GM21381 (cell line): Measurements from ENCODE around the gene UBAP2.

ENCODE experiments used
- ATAC-seq: cut with Tn5 transposase; IDR thresholded peaks from one replicate; pipeline ENCODE4 v1.9.1; 2021; ENCODE audit warnings: mild to moderate bottlenecking, moderate library complexity; ENCODE audit not compliant: unreplicated experiment

Gene UBAP2

DNA sequence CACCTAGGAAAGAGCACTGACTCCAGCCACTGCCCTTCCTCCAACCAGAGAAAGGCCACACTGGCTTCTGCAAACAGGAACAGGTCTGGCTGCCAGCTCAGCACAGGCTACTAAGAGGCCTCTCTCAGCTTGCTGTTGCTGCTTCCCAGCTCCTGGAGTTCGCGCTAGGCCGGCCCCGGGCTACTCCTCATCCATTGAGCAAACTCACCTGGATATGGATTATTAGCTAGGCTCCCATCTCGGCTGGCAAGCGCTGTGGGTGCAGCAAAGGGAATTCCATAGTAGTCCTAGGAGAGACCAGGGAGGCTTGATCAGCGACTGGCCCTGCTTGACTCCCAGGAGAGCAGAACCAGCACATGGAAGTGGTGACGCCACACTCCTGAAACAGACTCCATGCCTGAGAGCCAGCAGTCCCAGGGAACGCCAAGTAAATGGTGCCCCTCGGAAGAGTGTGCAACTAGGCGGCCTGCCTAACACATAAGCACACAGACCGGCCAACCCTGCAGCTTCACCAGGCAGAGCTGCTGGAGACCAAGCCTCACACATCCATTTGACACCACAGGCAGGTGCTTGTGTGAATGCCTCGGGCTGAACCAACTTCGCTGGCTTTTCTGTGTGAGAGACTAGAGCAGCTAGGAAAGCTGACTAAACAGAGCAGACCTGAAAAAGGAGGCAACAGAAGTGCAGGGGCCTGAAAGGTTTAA lies 124.5 kb downstream of the UBAP2 start:
- no peak for ATAC-seq

DNA sequence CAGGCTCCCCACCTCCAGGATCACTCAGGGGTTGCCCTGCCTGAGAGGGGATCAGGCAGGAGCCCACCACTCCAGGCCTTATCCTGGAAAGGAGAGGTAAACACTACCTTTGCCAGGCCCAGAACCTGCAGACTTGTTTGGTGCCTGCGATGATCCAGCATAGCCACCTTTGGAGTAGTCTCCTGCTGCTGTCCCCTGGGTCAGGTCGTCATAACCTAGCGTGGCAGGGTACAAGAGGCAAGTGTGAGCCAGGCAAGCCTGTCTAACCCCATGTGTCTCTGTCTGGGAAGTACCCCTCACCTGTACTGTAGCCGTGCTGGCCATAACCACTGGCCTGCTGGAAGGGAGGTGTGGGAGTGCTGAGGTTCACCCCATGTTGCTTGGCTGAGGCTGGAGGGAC lies 125.6 kb downstream of the UBAP2 start:
- ATAC-seq = no peak

DNA sequence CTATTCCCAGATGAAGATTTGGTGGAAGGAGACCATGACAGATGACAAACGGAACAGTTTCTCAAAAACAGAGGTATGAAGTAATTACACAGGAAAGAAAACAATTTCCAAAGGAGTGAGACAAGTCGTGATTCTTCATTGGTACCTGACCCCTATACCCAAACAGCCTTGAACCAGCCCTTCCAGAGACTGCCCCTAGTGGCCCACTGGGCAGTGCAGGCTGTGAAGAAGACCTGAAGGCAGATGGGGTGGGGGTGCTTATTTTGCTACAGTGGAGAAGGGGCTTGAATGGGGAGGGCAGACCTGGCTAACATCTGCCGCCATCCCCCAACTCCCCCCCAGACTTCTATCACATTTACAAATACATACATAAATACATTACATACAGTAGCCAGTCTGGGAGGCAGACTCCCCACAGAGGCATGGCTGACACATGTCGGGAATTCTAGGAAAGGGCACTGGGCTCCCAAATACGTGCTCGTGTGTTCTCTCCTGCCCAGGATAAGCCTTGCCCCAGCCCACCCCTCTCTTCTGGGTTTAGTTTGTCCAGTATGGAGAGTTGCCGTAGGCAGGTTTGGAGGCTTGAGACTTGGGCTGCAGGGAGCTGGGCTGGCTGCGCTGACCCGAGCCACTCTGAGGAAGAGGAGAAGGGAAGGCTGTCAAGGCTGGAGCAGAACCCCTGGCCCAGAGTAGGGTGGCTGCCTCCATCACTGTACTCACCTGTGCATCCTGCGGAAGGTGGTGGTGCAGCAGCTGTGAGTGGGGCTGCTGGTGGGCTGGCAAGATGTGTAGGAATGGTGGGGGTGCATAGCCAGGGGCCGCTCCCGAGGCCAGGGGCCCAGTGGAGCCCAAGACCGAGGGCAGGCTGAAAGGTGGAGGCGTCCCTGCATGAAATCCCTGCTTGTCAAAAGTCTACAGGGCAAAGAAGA lies 126.5 kb downstream of the UBAP2 start:
- no peak for ATAC-seq

DNA sequence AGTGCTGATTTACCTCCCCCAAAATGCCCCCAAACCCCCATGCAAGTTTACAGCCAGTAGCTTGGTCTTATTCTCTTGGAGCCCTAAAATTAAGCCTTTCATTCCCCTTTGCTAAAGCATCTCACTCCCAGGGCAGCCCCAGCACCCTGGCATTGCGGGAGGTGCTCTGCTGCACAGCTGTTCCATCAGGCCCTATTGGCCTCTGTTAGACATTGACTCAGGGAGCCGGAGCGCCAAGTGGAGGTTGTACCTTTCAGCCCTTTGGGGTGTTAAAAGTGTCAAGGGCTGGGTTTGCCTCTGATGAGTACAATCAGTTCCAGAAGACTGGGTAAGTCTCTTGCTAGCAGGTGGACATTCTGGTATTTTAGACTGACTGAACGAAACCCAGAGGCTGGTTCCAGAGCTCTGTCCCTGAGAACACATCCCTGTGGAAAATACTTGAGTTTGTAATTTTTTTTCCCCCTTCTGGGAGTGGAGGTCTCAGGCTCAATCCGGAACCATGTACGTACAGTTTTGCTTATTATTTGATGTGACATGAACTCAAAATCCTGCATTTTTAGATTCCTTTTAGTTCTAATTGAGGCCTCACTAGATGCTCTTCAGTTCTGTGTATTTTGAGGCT lies 129.3 kb downstream of the UBAP2 start:
- ATAC-seq = no peak

DNA sequence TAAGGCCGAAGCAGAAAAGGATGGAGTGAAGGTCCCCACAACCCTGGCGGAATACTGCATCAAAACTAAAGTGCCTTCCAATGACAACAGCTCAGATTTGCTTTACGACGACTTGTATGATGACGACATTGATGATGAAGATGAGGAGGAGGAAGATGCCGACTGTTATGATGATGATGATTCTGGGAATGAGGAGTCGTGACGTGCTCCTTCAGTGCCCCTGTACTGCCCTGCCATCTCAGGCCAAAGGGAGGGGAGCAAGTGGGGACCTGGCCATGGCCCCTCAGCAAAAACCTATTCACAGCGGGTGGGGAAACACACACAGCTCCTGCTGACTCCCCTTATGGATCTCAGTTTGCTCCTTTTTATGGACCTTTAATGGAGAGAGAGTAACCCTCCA lies 131.7 kb downstream of the UBAP2 start:
- ATAC-seq = no peak

DNA sequence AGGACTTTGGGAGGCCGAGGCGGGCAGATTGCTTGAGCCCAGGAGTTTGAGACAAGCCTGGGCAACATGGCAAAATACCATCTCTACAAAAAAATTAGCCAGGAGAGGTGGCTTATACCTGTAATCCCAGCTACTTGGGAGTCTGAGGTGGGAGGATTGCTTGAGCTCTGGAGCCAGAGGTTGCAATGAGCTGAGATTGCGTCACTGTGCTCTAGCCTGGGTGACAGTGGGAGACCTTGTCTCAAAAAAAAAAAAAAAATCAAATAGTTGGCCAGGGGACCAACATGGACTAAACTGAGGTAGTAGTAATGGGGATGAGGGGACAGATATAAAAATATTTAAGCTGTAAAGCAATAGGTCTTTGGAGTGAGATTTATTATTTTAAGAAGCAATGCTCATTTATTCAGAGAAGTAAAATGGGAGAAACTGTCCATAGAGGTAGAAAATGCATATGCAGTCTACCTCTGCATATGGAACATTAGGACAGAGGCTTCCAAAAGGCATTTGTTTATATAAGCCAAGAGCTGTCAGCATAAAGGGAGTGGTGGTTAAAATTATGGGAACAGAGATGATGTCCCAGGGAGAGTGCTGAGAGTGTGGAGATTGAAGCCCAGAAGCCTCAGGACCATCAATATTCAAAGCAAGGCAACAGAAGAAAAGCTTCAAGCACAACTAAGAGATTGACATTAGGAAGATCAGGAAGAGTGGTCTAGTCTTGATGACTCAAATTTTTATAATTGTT lies 133.6 kb downstream of the UBAP2 start:
- ATAC-seq = no peak

DNA sequence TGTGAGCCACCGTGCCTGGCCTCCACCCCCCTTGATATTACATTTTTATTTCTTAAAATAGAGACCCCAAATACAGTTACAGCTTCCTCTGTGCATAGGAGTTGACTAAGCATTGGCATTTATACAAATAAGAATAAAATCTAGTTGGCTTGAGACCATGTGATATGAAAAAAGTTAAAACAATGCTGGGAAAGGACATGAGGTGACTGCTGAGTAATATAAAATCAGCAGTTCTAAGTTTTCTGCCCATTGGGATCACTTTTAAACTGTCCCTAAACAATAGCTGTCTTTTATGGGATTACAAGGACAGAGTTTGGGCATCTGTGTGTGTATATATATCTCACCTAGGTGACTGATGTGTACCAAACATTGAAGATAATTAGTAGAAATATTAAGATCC lies 135.1 kb downstream of the UBAP2 start:
- ATAC-seq = no peak

DNA sequence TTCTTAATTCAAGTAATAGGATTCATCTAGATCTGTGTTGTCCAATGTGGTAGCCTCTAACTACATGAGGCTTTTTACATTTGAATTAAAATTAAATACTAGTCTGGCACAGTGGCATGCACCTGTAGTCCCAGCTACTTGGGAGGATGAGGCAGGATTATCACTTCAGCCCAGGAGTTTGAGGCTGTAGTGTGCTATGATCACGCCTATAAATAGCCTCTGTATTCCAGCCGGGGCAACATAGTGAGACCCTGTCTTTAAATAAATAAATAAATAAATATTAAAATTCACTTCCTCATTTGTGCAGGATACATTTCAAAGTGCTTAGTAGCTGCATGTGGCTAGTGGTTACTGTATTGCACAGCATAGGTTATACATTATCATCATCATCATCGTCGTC lies 139.9 kb downstream of the UBAP2 start:
- ATAC-seq = no peak

DNA sequence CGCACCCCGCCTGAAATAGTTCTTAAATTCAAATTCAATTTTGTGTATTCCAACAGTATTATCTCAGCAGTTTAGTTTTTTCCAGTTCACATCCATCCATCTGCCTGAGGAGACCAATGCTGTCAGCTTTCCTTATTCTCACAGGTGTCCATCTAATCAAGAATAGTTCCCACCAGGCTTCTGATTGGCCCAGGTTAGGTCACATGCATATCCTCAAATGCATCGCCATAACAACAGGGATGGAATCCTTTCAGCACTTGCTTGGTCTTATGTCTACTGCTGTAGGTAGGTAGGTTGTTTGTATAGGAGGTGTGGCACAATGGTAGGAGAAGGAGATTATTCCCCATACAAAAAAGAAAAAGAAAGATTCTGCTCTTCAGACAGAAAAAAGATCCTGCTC lies 140.6 kb downstream of the UBAP2 start:
- ATAC-seq = no peak

DNA sequence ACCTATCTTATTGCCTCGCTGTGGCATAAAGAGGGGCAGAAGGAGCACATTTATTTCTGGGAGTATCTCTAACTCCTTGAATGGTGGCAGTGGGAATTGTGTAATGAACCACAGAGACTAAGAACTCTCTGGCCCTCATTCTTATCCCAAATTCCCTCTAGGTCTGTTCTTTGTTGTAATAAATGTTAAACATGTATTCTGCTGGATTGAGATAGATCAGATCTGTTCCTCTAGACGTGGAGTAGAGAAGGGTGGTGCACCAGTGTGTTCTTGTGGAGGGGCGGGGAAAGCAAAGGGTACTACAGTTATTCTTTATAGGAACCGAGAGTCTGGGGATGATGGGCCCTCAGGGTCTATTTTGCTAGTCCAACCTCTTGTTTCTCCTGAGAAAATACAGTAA lies 141.3 kb downstream of the UBAP2 start:
- no peak for ATAC-seq

DNA sequence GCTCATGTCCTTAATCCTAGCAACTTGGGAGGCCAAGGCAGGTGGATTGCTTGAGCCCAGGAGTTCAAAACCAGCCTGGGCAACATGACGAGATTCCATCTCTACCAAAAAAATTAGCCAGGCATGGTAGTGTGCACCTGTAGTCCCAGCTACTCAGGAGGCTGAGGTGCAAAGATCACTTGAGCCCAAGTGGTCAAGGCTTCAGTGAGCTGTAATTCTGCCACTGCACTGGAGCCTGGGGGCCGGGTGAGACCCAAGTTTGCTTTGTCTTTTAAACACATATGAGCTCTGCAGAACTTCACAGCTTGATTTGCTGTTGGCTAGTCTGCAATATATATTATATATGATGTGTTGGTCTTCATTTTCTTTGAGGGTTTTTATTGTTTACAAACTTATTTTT lies 141.9 kb downstream of the UBAP2 start:
- ATAC-seq = no peak

DNA sequence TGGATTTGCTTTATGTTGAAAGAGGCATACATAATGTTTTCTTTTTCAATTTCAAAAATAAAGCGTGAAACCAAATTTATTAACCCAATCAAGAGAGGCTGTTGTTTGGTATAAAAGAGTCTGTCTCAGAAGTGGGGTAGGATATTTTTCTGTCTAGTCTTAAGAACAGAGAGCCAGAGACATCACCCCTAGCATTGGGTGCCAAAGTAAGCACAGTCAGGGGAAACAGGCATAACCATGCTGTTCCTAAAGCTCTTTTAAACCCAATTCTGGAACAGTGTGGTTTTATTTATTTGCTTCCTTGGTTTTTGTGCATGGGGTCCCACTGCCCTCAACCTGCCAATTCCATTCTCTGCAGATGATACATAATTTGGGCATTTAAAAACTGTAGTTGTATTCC lies 143.6 kb downstream of the UBAP2 start:
- ATAC-seq = no peak

DNA sequence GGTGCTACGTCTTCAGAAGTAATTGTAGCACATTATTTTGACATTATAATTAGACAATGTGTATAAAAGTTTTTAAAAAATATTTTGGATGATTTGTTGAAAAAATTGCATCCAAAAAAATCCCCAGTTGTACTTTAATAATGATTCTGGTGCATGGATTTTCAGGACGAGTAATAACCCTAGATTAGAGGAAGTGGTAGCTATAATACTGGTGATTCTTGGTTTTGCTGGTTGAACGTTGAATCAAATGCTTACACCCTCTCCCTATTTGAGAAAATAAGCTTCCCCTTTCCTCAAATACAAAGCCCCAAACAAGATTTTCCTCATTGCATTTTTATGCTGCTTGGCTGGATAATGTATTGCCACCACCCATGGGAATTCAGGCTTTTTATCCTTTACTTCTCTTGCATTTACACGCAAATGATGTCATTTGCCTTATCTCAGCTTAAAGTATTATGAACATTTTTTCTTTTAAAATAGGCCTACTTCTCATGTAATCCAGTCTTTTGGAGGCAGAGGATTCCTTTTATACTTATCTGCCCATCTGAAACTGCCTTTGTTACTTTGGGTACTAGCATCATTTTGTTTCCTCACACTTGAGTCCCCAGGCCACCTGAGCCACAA lies 145.4 kb downstream of the UBAP2 start:
- no peak for ATAC-seq

DNA sequence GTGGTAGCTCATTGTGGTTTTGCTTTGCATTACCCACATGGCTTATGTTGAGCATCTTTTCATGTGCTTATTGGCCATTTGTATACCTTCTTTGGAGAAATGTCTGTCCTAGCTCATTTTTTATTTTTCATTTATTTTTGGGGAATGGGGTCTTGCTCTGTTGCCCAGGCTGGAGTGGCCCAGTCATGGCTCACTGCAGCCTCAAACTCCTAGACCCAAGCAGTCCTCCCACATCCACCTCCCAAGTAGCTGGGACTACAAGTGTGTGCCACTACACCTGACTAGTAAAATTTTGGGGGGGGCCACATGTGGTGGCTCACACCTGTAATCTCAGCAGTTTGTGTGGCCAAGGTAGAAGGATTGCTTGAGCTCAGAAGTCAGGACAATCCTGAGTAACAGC lies 154.4 kb downstream of the UBAP2 start:
- no peak for ATAC-seq

DNA sequence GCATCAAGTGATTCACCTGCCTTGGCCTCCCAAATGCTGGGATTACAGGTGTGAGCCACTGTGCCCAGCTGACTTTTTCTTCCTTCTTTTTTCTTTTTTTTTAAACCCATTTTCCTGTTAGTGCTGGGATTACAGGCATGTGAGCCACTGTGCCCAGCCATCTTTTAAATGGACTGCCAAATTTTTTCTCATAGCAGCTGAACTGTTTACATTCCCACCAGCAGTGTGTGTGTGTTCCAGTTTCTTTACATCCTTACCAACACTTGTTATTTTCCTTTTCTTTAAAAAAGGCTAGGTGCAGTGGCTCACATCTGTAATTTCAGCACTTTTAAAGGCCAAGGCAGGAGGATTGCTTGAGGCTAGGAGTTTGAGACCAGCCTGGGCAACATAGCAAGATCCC lies 154.8 kb downstream of the UBAP2 start:
- ATAC-seq = no peak

DNA sequence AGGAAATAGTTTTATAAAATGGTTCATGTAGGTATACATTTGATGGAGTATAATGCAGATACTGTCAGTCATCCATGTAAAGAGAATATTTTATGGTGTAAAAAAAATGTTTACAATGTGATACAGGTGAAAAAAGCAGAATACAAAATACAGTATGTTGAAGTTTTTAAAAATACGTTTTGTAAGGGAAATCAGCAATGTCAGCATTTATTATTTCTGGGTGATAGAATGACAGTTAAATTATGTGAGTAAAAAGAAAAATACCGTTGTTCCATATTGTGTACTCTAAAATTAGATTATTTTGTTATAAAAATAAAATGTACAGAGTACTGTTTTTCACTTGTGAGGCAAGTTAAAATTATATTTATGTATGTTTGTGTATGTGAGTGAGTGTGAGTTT lies 162.7 kb downstream of the UBAP2 start:
- no peak for ATAC-seq

DNA sequence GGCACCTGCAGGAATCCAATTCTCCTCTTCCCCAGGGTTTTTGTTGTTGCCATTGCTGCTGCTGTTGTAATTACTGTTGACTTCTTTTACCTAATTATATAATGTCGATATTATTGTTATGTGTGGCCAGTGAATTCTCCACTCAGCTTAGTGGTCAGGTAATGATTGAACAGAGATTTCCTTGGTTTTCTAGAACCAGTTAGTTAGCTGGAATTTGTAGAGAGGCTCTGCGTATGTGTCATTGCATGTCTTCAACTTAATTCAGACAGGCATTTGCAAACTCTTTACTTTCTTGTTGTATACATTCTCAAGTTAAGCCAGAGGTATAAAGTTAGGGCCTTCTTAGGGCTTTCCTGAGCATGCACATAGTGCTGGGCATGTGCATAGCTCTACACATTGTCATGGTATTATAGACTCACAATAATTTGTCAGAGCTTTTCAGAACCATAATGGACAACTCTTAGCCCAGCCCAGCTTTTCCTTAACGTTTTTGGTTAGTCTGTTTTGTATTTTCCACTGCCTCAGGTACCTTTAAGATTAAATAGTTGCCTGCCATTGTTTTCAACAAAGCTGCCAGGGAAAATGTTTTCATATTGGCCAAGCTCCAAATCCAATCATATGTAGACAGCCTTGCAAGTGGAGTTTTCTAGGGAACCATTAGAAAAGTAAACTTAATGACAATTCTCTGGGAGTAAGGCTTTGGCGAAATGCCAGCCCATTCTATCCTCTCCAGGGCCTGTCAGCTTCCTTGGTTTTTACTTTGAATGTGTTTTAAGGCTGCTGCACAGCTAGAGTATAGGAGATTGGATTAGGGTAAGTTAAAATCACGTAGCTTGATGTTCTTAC lies 163.6 kb downstream of the UBAP2 start:
- ATAC-seq = no peak

DNA sequence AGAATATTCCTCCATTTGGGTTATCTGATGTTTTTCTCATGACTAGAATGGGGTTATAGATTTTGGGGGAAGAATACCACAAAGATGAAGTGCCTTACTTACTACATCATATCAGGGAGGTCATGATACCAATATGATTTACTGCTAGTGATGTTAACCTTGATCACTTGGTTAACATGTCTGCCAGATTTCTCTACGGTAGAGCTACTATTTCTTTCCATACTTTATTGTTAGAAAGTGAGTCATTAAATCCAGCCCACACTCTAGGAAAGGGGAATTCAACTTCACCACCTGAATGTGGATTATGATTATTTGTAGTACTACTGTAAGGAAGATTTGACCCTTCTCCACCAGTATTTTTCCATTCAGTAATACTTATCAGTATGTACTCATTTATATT lies 167.1 kb downstream of the UBAP2 start:
- no peak for ATAC-seq

DNA sequence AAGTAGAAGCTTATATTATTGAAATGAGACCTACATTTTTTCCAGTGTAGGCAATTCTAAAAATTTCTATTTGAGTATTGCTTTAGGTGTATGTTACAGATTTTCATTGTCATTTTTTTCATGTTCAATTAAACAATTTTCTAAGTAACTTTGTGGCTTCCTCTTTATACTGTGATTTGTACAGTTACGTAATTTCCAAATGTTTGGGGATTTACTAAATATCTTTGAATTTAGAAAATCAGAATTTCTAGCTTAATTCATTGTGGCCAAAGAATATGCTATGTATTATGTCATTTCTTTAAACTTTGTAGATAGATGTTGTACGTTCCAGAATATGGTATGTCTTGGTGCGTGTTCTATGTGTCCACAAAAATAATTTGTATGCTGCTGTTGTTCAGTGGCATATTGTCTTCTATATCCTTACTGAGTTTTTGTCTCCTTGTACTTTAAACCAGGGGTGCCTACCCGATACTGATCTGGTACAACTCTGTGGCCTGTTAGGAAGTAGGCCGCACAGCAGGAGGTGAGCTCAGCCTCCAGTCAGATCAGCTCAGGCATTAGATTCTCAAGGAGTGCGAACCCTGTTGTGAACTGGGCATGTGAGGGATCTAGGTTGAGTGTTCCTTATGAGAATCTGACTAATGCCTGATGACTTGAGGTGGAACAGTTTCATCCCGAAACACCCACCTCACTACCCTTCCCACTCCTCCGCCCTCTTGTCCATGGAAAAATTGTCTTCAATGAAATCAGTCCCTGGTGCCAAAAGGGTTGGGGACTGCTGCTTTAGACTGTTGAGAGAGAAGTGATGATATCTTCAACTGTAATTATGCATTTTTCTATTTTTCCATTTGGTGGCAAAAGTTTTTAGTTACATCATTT lies 168.2 kb downstream of the UBAP2 start:
- no peak for ATAC-seq
